SK-N-SH treated with all-trans-retinoic acid at 6 μM for 48 hours (cell line): ENCODE measurements around the gene KHDRBS1.

ENCODE experiments used
- ATAC-seq: fragments of 200-7000 bp; cut with Tn5 transposase; 3 replicates; pipeline ENCODE4 v1.9.1; 2020; ENCODE audit warnings: mild to moderate bottlenecking, moderate library complexity
- CSRNP3 ChIP-seq: fragments of 250-450 bp; sonication (Bioruptor Pico); IDR thresholded peaks from 2 replicates; pipeline ENCODE4 v1.5.1; 2021; ENCODE audit warnings: mild to moderate bottlenecking, moderate library complexity
- ESRRG ChIP-seq: fragments of 250-450 bp; sonication (Bioruptor Pico); IDR thresholded peaks from 2 replicates; pipeline ENCODE4 v1.6.1; 2021; ENCODE audit warnings: mild to moderate bottlenecking
- GLIS3 ChIP-seq: fragments of 250-450 bp; sonication (Bioruptor Pico); IDR thresholded peaks from 2 replicates; pipeline ENCODE4 v1.5.0; 2020; ENCODE audit warnings: mild to moderate bottlenecking, moderate library complexity
- ISL1 ChIP-seq: fragments of 250-450 bp; sonication (Bioruptor Pico); IDR thresholded peaks from 2 replicates; pipeline ENCODE4 v2.1.2; 2022; ENCODE audit warnings: mild to moderate bottlenecking, moderate library complexity
- OSR1 ChIP-seq: fragments of 250-450 bp; sonication (Bioruptor Pico); IDR thresholded peaks from 2 replicates; pipeline ENCODE4 v1.8.0; 2022; ENCODE audit warnings: moderate library complexity, mild to moderate bottlenecking, inconsistent platforms
- PPARA ChIP-seq: fragments of 250-450 bp; sonication (Bioruptor Pico); IDR thresholded peaks from 2 replicates; pipeline ENCODE4 v1.5.0; 2020; ENCODE audit warnings: mild to moderate bottlenecking, borderline replicate concordance
- RARB ChIP-seq: fragments of 250-450 bp; sonication (Bioruptor Pico); IDR thresholded peaks from 2 replicates; pipeline ENCODE4 v1.8.0; 2021; ENCODE audit warnings: mild to moderate bottlenecking, moderate library complexity
- TCF4 ChIP-seq: fragments of 250-450 bp; sonication (Bioruptor Pico); IDR thresholded peaks from 2 replicates; pipeline ENCODE4 v1.8.0; 2021; ENCODE audit warnings: mild to moderate bottlenecking, moderate library complexity, borderline replicate concordance
- ZC3H10 ChIP-seq: fragments of 250-450 bp; sonication (Bioruptor Pico); IDR thresholded peaks from 2 replicates; pipeline ENCODE4 v1.5.1; 2021; ENCODE audit warnings: mild to moderate bottlenecking, moderate library complexity
- ZFP3 ChIP-seq: fragments of 250-450 bp; sonication (Bioruptor Pico); IDR thresholded peaks from 2 replicates; pipeline ENCODE4 v1.5.0; 2020; ENCODE audit warnings: mild to moderate bottlenecking, moderate library complexity
- ZFP30 ChIP-seq: fragments of 450-650 bp; formaldehyde crosslinking; IDR thresholded peaks from 2 replicates; pipeline ENCODE4 v1.5.0; 2022; ENCODE audit warnings: mild to moderate bottlenecking, moderate library complexity
- ZNF565 ChIP-seq: fragments of 450-650 bp; formaldehyde crosslinking; conservative IDR thresholded peaks from 2 replicates; pipeline ENCODE4 v1.5.0; 2020; ENCODE audit warnings: low read depth, mild to moderate bottlenecking, moderate library complexity
- TF ChIP-seq, protein P1 (sequence below): fragments of 250-450 bp; sonication (Bioruptor Pico); IDR thresholded peaks from 2 replicates; pipeline ENCODE4 v1.8.0; 2020; ENCODE audit warnings: mild to moderate bottlenecking, moderate library complexity, borderline replicate concordance
- TF ChIP-seq, protein P2 (sequence below): fragments of 250-450 bp; sonication (Bioruptor Pico); IDR thresholded peaks from 2 replicates; pipeline ENCODE4 v1.5.0; 2020; ENCODE audit warnings: mild to moderate bottlenecking, moderate library complexity
- TF ChIP-seq, protein P3 (sequence below): fragments of 250-450 bp; sonication (Bioruptor Pico); IDR thresholded peaks from 2 replicates; pipeline ENCODE4 v1.5.1; 2020; ENCODE audit warnings: low read depth, mild to moderate bottlenecking, moderate library complexity
- TF ChIP-seq, protein P4 (sequence below): fragments of 250-450 bp; sonication (Bioruptor Pico); IDR thresholded peaks from 2 replicates; pipeline ENCODE4 v1.8.0; 2021; ENCODE audit warnings: low read depth, mild to moderate bottlenecking, moderate library complexity, borderline replicate concordance

Gene KHDRBS1

GRCh38 chr1:31984419-31985347, 29.0 kb upstream of the KHDRBS1 start:
- ATAC-seq: peak; percentile 84
- no peak for TF ChIP-seq OSR1 (CRISPR knock-in tag)
- no peak for TF ChIP-seq ESRRG (CRISPR knock-in tag)
- TF ChIP-seq, protein P1, sequence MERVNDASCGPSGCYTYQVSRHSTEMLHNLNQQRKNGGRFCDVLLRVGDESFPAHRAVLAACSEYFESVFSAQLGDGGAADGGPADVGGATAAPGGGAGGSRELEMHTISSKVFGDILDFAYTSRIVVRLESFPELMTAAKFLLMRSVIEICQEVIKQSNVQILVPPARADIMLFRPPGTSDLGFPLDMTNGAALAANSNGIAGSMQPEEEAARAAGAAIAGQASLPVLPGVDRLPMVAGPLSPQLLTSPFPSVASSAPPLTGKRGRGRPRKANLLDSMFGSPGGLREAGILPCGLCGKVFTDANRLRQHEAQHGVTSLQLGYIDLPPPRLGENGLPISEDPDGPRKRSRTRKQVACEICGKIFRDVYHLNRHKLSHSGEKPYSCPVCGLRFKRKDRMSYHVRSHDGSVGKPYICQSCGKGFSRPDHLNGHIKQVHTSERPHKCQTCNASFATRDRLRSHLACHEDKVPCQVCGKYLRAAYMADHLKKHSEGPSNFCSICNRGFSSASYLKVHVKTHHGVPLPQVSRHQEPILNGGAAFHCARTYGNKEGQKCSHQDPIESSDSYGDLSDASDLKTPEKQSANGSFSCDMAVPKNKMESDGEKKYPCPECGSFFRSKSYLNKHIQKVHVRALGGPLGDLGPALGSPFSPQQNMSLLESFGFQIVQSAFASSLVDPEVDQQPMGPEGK (CRISPR knock-in tag): no peak
- TF ChIP-seq, protein P2, sequence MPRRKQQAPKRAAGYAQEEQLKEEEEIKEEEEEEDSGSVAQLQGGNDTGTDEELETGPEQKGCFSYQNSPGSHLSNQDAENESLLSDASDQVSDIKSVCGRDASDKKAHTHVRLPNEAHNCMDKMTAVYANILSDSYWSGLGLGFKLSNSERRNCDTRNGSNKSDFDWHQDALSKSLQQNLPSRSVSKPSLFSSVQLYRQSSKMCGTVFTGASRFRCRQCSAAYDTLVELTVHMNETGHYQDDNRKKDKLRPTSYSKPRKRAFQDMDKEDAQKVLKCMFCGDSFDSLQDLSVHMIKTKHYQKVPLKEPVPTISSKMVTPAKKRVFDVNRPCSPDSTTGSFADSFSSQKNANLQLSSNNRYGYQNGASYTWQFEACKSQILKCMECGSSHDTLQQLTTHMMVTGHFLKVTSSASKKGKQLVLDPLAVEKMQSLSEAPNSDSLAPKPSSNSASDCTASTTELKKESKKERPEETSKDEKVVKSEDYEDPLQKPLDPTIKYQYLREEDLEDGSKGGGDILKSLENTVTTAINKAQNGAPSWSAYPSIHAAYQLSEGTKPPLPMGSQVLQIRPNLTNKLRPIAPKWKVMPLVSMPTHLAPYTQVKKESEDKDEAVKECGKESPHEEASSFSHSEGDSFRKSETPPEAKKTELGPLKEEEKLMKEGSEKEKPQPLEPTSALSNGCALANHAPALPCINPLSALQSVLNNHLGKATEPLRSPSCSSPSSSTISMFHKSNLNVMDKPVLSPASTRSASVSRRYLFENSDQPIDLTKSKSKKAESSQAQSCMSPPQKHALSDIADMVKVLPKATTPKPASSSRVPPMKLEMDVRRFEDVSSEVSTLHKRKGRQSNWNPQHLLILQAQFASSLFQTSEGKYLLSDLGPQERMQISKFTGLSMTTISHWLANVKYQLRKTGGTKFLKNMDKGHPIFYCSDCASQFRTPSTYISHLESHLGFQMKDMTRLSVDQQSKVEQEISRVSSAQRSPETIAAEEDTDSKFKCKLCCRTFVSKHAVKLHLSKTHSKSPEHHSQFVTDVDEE: no peak
- TF ChIP-seq ZFP3 (CRISPR knock-in tag): no peak
- TF ChIP-seq ISL1 (CRISPR knock-in tag): no peak
- TF ChIP-seq ZC3H10 (CRISPR knock-in tag): no peak
- TF ChIP-seq, protein P3, sequence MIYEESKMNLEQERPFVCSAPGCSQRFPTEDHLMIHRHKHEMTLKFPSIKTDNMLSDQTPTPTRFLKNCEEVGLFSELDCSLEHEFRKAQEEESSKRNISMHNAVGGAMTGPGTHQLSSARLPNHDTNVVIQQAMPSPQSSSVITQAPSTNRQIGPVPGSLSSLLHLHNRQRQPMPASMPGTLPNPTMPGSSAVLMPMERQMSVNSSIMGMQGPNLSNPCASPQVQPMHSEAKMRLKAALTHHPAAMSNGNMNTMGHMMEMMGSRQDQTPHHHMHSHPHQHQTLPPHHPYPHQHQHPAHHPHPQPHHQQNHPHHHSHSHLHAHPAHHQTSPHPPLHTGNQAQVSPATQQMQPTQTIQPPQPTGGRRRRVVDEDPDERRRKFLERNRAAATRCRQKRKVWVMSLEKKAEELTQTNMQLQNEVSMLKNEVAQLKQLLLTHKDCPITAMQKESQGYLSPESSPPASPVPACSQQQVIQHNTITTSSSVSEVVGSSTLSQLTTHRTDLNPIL (CRISPR knock-in tag): no peak

DNA sequence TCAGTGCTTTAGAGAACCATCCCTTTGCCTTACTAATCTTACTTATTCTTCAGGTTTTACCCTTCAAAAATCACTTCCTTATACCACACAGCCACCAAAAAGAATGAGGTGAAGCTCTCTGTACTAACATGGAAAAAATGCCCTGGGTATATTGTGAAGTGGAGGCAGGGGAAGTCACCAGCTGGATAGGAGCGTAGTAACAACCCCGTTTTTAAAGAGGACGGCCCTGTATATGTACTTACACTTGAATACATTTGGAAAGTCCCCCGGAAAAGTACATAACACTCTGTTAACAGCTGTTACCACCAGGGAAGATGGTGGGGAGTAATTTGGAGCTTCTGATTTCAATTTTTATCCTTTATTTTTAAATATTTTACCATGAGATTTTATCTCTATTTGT, 28.2 kb upstream of the KHDRBS1 start:
- TF ChIP-seq, protein P1 (CRISPR knock-in tag): no peak
- TF ChIP-seq PPARA: no peak
- TF ChIP-seq TCF4: no peak
- TF ChIP-seq RARB (CRISPR knock-in tag): no peak
- no peak for TF ChIP-seq ZNF565
- TF ChIP-seq, protein P3 (CRISPR knock-in tag): no peak
- TF ChIP-seq, protein P4, sequence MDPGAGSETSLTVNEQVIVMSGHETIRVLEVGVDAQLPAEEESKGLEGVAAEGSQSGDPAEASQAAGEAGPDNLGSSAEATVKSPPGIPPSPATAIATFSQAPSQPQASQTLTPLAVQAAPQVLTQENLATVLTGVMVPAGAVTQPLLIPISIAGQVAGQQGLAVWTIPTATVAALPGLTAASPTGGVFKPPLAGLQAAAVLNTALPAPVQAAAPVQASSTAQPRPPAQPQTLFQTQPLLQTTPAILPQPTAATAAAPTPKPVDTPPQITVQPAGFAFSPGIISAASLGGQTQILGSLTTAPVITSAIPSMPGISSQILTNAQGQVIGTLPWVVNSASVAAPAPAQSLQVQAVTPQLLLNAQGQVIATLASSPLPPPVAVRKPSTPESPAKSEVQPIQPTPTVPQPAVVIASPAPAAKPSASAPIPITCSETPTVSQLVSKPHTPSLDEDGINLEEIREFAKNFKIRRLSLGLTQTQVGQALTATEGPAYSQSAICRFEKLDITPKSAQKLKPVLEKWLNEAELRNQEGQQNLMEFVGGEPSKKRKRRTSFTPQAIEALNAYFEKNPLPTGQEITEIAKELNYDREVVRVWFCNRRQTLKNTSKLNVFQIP (CRISPR knock-in tag): no peak
- no peak for TF ChIP-seq ESRRG (CRISPR knock-in tag)
- no peak for TF ChIP-seq ISL1 (CRISPR knock-in tag)
- TF ChIP-seq ZFP30: no peak
- TF ChIP-seq GLIS3 (CRISPR knock-in tag): no peak
- no peak for TF ChIP-seq CSRNP3
- TF ChIP-seq, all 23 proteins: peak for 0
- ATAC-seq: peak; percentile 36; the same call in 2 of the 3 replicates
